A549 (cell line): ENCODE measurements around the gene GTF2H4. TPM values are rescaled to one million over a fixed set of nuclear protein-coding genes. Genes with fewer than 3 reads are reported as not detected.
"Not testable (repeated sequence)": the region's sequence is repeated elsewhere in the genome, so short reads cannot be mapped to it uniquely, and the experiment has no call there.

Source experiments
- ATAC-seq, 2 experiments: fragments of 200-7000 bp in 1 of 2; fragments of >200 bp in 1 of 2; cut with Nextera tagmentation in 1 of 2; cut with Tn5 transposase in 1 of 2; 3 replicates each; pipeline versions ENCODE4 v1.8.0 to v1.9.1; 2018 to 2020; ENCODE audit warnings: mild to moderate bottlenecking in 1 of 2, moderate library complexity in 1 of 2
- CTCF ChIA-PET: fragments of 300-600 bp; sonication (Branson Sonifier 250); formaldehyde crosslinking; extraction: SDS; loops from one replicate; lab custom pipeline; 2021; ENCODE audit warnings: antibody characterized with exemption, inconsistent platforms; lab: Yijun Ruan, JAX
- POLR2A ChIA-PET: fragments of 350-600 bp; formaldehyde crosslinking; extraction: SDS; loops from one replicate; lab custom pipeline; 2021; ENCODE audit warnings: antibody characterized with exemption, inconsistent platforms; lab: Yijun Ruan, JAX
- DNase-seq, 2 experiments: peaks; one replicate each; pipeline versions ENCODE4 v3.0.0 to v3.0.0-alpha.2; 2011 to 2016; ENCODE audit warnings: low read depth in 1 of 2, low spot score in 1 of 2
- FAIRE-seq: peaks from 2 replicates; lab custom pipeline; 2011; peaks lifted over from hg19 to GRCh38; lab: Jason Lieb, UNC
- H3K27ac ChIP-seq, 2 experiments: fragments of >200 bp; sonication (Bioruptor Twin); formaldehyde crosslinking; 3 replicates each; pipeline ENCODE4 v1.5.1; 2016 to 2017
- H3K4me1 ChIP-seq: fragments of >200 bp; sonication (Bioruptor Twin); formaldehyde crosslinking; 3 replicates; pipeline ENCODE4 v1.6.1; 2016
- H3K4me2 ChIP-seq: fragments of >200 bp; sonication (Bioruptor Twin); formaldehyde crosslinking; 3 replicates; pipeline ENCODE4 v1.6.1; 2016
- H3K4me3 ChIP-seq: fragments of >200 bp; sonication (Bioruptor Twin); formaldehyde crosslinking; 3 replicates; pipeline ENCODE4 v1.5.1; 2016
- H3K9me3 ChIP-seq: fragments of >200 bp; sonication (Bioruptor Twin); formaldehyde crosslinking; 3 replicates; pipeline ENCODE4 v1.6.1; 2016
- BHLHE40 ChIP-seq: IDR thresholded peaks from 2 replicates; pipeline ENCODE4 v1.6.1; 2012; ENCODE audit warnings: low read depth, low read length, inconsistent platforms
- CBX8 ChIP-seq: fragments of 200-600 bp; sonication (generic); IDR thresholded peaks from 2 replicates; pipeline ENCODE4 v1.6.1; 2016
- CHD2 ChIP-seq: fragments of 150-350 bp; IDR thresholded peaks from 2 replicates; pipeline ENCODE4 v1.6.1; 2014; ENCODE audit warnings: low read length; ENCODE audit not compliant: partially characterized antibody
- CTCF ChIP-seq: fragments of >200 bp; sonication (Bioruptor Twin); formaldehyde crosslinking; IDR thresholded peaks from 3 replicates; pipeline ENCODE4 v1.5.1; 2016
- E2F6 ChIP-seq: IDR thresholded peaks from 2 replicates; pipeline ENCODE4 v1.6.1; 2012; ENCODE audit warnings: low read depth, borderline replicate concordance
- EHF ChIP-seq: fragments of 250-450 bp; sonication (Bioruptor Pico); IDR thresholded peaks from 2 replicates; pipeline ENCODE4 v1.5.0; 2020; ENCODE audit warnings: mild to moderate bottlenecking
- EHMT2 ChIP-seq: fragments of 200-600 bp; sonication (generic); IDR thresholded peaks from 2 replicates; pipeline ENCODE4 v1.6.1; 2016; ENCODE audit warnings: antibody characterized with exemption, low read depth, mild to moderate bottlenecking, moderate library complexity
- ELK1 ChIP-seq: fragments of 150-350 bp; IDR thresholded peaks from 2 replicates; pipeline ENCODE4 v1.6.1; 2014; ENCODE audit warnings: low read depth, mild to moderate bottlenecking, low read length
- EP300 ChIP-seq, 2 experiments: fragments of >200 bp; sonication (Bioruptor Twin); formaldehyde crosslinking; IDR thresholded peaks; 2 replicates in 1 of 2; 3 replicates in 1 of 2; pipeline ENCODE4 v1.6.1; 2016 to 2017
- FOSB ChIP-seq: fragments of 250-450 bp; sonication (Bioruptor Pico); IDR thresholded peaks from 2 replicates; pipeline ENCODE4 v1.5.0; 2020; ENCODE audit warnings: mild to moderate bottlenecking, moderate library complexity
- HOXA7 ChIP-seq: fragments of 250-450 bp; sonication (Bioruptor Pico); IDR thresholded peaks from 2 replicates; pipeline ENCODE4 v1.5.0; 2020; ENCODE audit warnings: mild to moderate bottlenecking, moderate library complexity
- HOXB5 ChIP-seq: fragments of 250-450 bp; sonication (Bioruptor Pico); IDR thresholded peaks from 2 replicates; pipeline ENCODE4 v1.5.0; 2020; ENCODE audit warnings: mild to moderate bottlenecking, moderate library complexity
- JUN ChIP-seq, 2 experiments: fragments of >200 bp; sonication (Bioruptor Twin); formaldehyde crosslinking; IDR thresholded peaks; 2 replicates in 1 of 2; 3 replicates in 1 of 2; pipeline ENCODE4 v1.6.1; 2016 to 2017
- JUNB ChIP-seq: fragments of >200 bp; sonication (Bioruptor Twin); formaldehyde crosslinking; IDR thresholded peaks from 2 replicates; pipeline ENCODE4 v1.6.1; 2016
- MAX ChIP-seq: IDR thresholded peaks from 2 replicates; pipeline ENCODE4 v1.6.1; 2012
- MYC ChIP-seq: IDR thresholded peaks from 2 replicates; pipeline ENCODE4 v1.6.1; 2012; ENCODE audit warnings: mild to moderate bottlenecking, inconsistent platforms, low read length, improper control_type of control experiment, borderline replicate concordance
- NR3C1 ChIP-seq: fragments of >200 bp; sonication (Bioruptor Twin); formaldehyde crosslinking; IDR thresholded peaks from 3 replicates; pipeline ENCODE4 v1.6.1; 2017
- PBX3 ChIP-seq: IDR thresholded peaks from 2 replicates; pipeline ENCODE4 v1.6.1; 2012
- PHF8 ChIP-seq: fragments of 200-600 bp; sonication (generic); IDR thresholded peaks from 2 replicates; pipeline ENCODE4 v1.6.1; 2016; ENCODE audit warnings: low read depth, mild to moderate bottlenecking, antibody characterized with exemption, moderate library complexity, borderline replicate concordance
- RAD21 ChIP-seq, 2 experiments: fragments of >200 bp in 1 of 2; sonication (Bioruptor Twin) in 1 of 2; formaldehyde crosslinking in 1 of 2; IDR thresholded peaks in 1 of 2; conservative IDR thresholded peaks in 1 of 2; 2 replicates in 1 of 2; 3 replicates in 1 of 2; pipeline ENCODE4 v1.6.1; 2012 to 2018; ENCODE audit warnings: inconsistent platforms in 1 of 2
- RARB ChIP-seq: fragments of 250-450 bp; sonication (Bioruptor Pico); IDR thresholded peaks from 2 replicates; pipeline ENCODE4 v1.8.0; 2021; ENCODE audit warnings: mild to moderate bottlenecking, moderate library complexity
- SMC3 ChIP-seq: fragments of >200 bp; sonication (Bioruptor Twin); formaldehyde crosslinking; IDR thresholded peaks from 3 replicates; pipeline ENCODE4 v1.6.1; 2018; ENCODE audit warnings: inconsistent platforms
- USF2 ChIP-seq: fragments of 450-650 bp; IDR thresholded peaks from 2 replicates; pipeline ENCODE4 v1.6.1; 2014; ENCODE audit warnings: antibody characterized with exemption
- ZFP36 ChIP-seq: fragments of 450-650 bp; IDR thresholded peaks from 2 replicates; pipeline ENCODE4 v1.6.1; 2014; ENCODE audit warnings: borderline replicate concordance; ENCODE audit not compliant: partially characterized antibody
- WGBS: methylation state at CpG from one replicate; pipeline ENCODE4 v1.1.6; 2017; ENCODE audit errors: missing lambda C conversion rate; 5-methylcytosine and 5-hydroxymethylcytosine counted together
- polyA plus RNA-seq, 4 experiments: library from polyadenylated mRNA; depleted of rRNA in 3 of 4; stranded (reverse); fragments of >200 nt; fragmentation: RNase III in 1 of 4; extraction: RNeasy Plus Mini Kit Qiagen cat#74134 plus additional on column Dnase treatment in 1 of 4; gene quantifications; 2 replicates in 3 of 4; 3 replicates in 1 of 4; pipeline ENCODE4 v1.2.3, GENCODE V29; 2011 to 2017
- TF ChIP-seq, protein P1 (sequence below): fragments of >200 bp; sonication (Bioruptor Twin); formaldehyde crosslinking; IDR thresholded peaks from 3 replicates; pipeline ENCODE4 v1.6.1; 2016

Gene GTF2H4
- polyA plus RNA-seq, 2 of the 4 experiments (the other 2 are of a cell fraction) = 19.7 to 24.1 TPM

DNA sequence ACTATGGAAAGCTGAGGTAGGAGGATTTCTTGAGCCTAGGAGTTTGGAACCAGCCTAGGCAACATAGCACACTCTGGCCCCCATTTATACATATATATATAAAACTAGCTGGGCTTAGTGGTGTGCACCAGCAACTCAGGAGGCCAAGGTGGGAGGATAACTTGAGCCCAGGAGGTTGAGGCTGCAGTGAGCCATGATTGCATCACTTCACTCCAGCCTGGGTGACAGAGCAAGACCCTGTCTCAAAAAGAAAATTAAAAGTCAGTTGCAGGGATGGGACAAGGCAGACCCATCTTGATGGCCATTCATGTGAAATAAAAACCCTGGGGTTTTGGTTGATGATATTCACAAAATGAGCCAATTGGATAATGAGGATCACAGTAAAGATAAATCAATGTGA, 6.6 kb upstream of the GTF2H4 start:
- DNase-seq = no peak
- no peaks in the 10 kb centered on the region for H3K4me1 ChIP-seq
- no peak overlapping the region for H3K4me2 ChIP-seq
- H3K9me3 ChIP-seq = no peaks in the 10 kb centered on the region
- CTCF ChIA-PET = interaction anchor here (0.9 to 1.5 kb wide), 4 partner anchors 11 to 229 kb away, joined by 3 to 5 read pairs (median 4); partner anchors contain the start of genes DHX16 and VARS2
- H3K27ac ChIP-seq = no peak overlapping the region
- no peak for FAIRE-seq
- no peak overlapping the region for H3K4me3 ChIP-seq
- no peak for ATAC-seq
- TF ChIP-seq EHF (CRISPR knock-in tag) (no peak), RARB (CRISPR knock-in tag) (no peak), NR3C1 (no peak), ZFP36 (no peak), JUNB (no peak), CBX8 (no peak), CTCF (no peak), USF2 (no peak)
- POLR2A ChIA-PET = no interaction called here

- WGBS = 85% methylated on average over 9 of the region's 9 CpGs
- H3K27ac ChIP-seq, POLR2A ChIA-PET, FAIRE-seq, ATAC-seq, H3K4me1 ChIP-seq, H3K9me3 ChIP-seq, H3K4me2 ChIP-seq, H3K4me3 ChIP-seq, DNase-seq: not testable (repeated sequence)
- CTCF ChIA-PET = interaction anchor here (0.7 to 1.4 kb wide), 4 partner anchors 12 to 177 kb away, joined by 3 to 5 read pairs (median 4); no protein-coding TSS in a partner anchor
These were observed 5.8 kb upstream of the GTF2H4 start for GRCh38 chr6:30902196-30902595.

DNA sequence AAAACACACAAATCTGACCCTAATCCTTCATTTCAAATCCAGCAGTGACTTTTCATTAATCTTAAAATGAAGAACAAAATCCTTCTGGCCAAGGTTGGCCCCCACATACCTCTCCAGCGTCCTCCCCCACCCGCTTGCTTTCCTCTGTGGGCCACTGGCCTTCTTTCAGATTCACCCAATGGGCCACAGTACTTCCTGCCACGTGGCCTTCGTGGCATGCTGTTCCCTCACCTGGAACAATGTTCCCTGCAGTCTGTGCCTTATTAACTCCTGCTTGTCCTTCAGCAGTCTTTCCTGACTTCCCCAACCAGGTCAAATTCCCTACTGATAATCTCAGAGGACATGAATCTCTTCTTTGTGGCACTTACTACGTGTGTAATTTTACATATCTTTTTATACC, 5.3 kb upstream of the GTF2H4 start:
- H3K4me3 ChIP-seq = no peak overlapping the region
- FAIRE-seq (no peak), ATAC-seq (no peak), DNase-seq (no peak)
- no peak overlapping the region for H3K4me2 ChIP-seq
- H3K9me3 ChIP-seq = no peaks in the 10 kb centered on the region
- ChIA-PET POLR2A (no interaction called here), CTCF (interaction anchor here (1.0 to 1.4 kb wide), 2 partner anchors 12 to 74 kb away, joined by 3 to 4 read pairs; no protein-coding TSS in a partner anchor)
- 0 out of 3 replicates have a peak, but pooled peaks cover 4% of the 10 kb centered on the region for H3K4me1 ChIP-seq
- no peak overlapping the region for H3K27ac ChIP-seq
- no peak for TF ChIP-seq PHF8
- TF ChIP-seq RAD21 (conservative IDR thresholded peaks at IDR 0.05 in 1 of 2, IDR thresholded peaks at IDR 0.05 in 1 of 2) = no peak
- TF ChIP-seq MAX = no peak
- TF ChIP-seq, all 56 proteins: peak for 0
- WGBS = 60% methylated on average over 5 of the region's 5 CpGs

DNA sequence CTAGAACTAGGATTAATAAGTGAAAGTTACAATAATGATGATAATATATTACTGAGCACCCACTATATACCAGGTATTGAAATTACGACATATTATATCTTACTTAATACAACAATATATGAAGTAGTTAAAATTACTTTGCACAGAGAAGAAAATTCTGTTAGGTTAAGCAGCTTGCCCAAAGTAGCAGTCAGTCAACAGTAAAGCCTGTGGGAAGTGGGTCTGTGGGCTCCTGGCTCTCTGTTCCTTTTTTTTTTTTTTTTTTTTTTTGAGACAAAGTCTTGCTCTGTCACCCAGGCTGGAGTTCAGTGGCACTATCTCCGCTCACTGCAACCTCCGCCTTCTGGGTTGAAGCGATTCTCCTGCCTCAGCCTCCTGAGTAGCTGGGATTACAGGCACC, 4.8 kb upstream of the GTF2H4 start:
- ATAC-seq (no peak), FAIRE-seq (no peak), DNase-seq (no peak)
- Histone ChIP-seq H3K4me1 (0 out of 3 replicates have a peak, but pooled peaks cover 4% of the 10 kb centered on the region), H3K4me2 (no peak overlapping the region), H3K4me3 (no peak overlapping the region), H3K27ac (no peak overlapping the region), H3K9me3 (no peaks in the 10 kb centered on the region)
- WGBS = 100% methylated on average over 2 of the region's 4 CpGs
- ChIA-PET CTCF (interaction anchor here (0.6 to 1.0 kb wide), 3 partner anchors 11 to 289 kb away, joined by 4 read pairs; partner anchors contain the start of gene VARS2), POLR2A (no interaction called here)
- TF ChIP-seq JUN (IDR thresholded peaks at IDR 0.05) (no peak), ELK1 (no peak), HOXB5 (CRISPR knock-in tag) (no peak), MYC (no peak), SMC3 (no peak), EHMT2 (no peak), EP300 (IDR thresholded peaks at IDR 0.05) (no peak), CHD2 (no peak), PBX3 (no peak), HOXA7 (CRISPR knock-in tag) (no peak), BHLHE40 (no peak), FOSB (no peak), E2F6 (no peak)
- TF ChIP-seq, protein P1, sequence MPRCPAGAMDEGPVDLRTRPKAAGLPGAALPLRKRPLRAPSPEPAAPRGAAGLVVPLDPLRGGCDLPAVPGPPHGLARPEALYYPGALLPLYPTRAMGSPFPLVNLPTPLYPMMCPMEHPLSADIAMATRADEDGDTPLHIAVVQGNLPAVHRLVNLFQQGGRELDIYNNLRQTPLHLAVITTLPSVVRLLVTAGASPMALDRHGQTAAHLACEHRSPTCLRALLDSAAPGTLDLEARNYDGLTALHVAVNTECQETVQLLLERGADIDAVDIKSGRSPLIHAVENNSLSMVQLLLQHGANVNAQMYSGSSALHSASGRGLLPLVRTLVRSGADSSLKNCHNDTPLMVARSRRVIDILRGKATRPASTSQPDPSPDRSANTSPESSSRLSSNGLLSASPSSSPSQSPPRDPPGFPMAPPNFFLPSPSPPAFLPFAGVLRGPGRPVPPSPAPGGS = no peak
